Parathyroid adenoma (tissue), 2 donors: ENCODE results near the gene POLN.

ENCODE experiments used
- H2AFZ ChIP-seq: fragments of 300-600 bp; sonication (generic); one replicate; pipeline ENCODE4 v1.7.0; 2017; ENCODE audit warnings: antibody characterized with exemption, mild to moderate bottlenecking
- H3K27ac ChIP-seq: fragments of 300-600 bp; sonication (generic); one replicate; pipeline ENCODE4 v1.7.0; 2017
- H3K27me3 ChIP-seq: fragments of 300-600 bp; sonication (generic); one replicate; pipeline ENCODE4 v1.7.0; 2017; ENCODE audit warnings: low read length; ENCODE audit not compliant: control insufficient read depth, insufficient read depth
- H3K36me3 ChIP-seq: fragments of 300-600 bp; sonication (generic); one replicate; pipeline ENCODE4 v1.7.0; 2017; ENCODE audit warnings: low read length; ENCODE audit not compliant: control insufficient read depth, insufficient read depth
- H3K4me1 ChIP-seq: fragments of 300-600 bp; sonication (generic); one replicate; pipeline ENCODE4 v1.7.0; 2017; ENCODE audit warnings: control low read depth
- H3K4me2 ChIP-seq: fragments of 300-600 bp; sonication (generic); one replicate; pipeline ENCODE4 v1.7.0; 2017; ENCODE audit warnings: low read length
- H3K4me3 ChIP-seq: fragments of 300-600 bp; sonication (generic); one replicate; pipeline ENCODE4 v1.7.0; 2017; ENCODE audit warnings: low read depth, low read length
- H3K79me2 ChIP-seq: fragments of 300-600 bp; sonication (generic); one replicate; pipeline ENCODE4 v1.7.0; 2017; ENCODE audit warnings: control low read depth
- H3K9ac ChIP-seq: fragments of 300-600 bp; sonication (generic); one replicate; pipeline ENCODE4 v1.7.0; 2017; ENCODE audit warnings: mild to moderate bottlenecking
- H3K9me3 ChIP-seq: fragments of 300-600 bp; sonication (generic); one replicate; pipeline ENCODE4 v1.7.0; 2017; ENCODE audit warnings: low read length; ENCODE audit not compliant: control insufficient read depth
- CTCF ChIP-seq: fragments of 300-600 bp; sonication (generic); IDR thresholded peaks from one replicate; pipeline ENCODE4 v1.7.0; 2017; ENCODE audit warnings: antibody characterized with exemption, mild to moderate bottlenecking
- donor health status: primary hyperparathyroidism.

The POLN gene

GRCh38 chr4:2062808-2063524 is 179.0 kb downstream of the POLN start:
- Histone ChIP-seq H3K4me3 (no peak overlapping the region), H3K27ac (no peak overlapping the region), H2AFZ (no peak overlapping the region), H3K27me3 (no peaks in the 10 kb centered on the region), H3K4me2 (no peak overlapping the region), H3K9me3 (no peaks in the 10 kb centered on the region), H3K9ac (no peak overlapping the region), H3K79me2 (no peaks in the 10 kb centered on the region), H3K36me3 (no peaks in the 10 kb centered on the region), H3K4me1 (no peaks in the 10 kb centered on the region)
- TF ChIP-seq CTCF: no peak

- H3K4me3 ChIP-seq: no peak overlapping the region
- H3K27me3 ChIP-seq: no peaks in the 10 kb centered on the region
- no peak overlapping the region for H3K4me2 ChIP-seq
- H3K36me3 ChIP-seq: no peaks in the 10 kb centered on the region
- no peak overlapping the region for H3K9ac ChIP-seq
- no peaks in the 10 kb centered on the region for H3K4me1 ChIP-seq
- H3K27ac ChIP-seq: no peak overlapping the region
- no peaks in the 10 kb centered on the region for H3K79me2 ChIP-seq
- H3K9me3 ChIP-seq: no peaks in the 10 kb centered on the region
- no peak for TF ChIP-seq CTCF
- H2AFZ ChIP-seq: no peak overlapping the region
Observed at GRCh38 chr4:2062168-2062807, 179.6 kb downstream of the POLN start.

- no peaks in the 10 kb centered on the region for H3K36me3 ChIP-seq
- H3K9ac ChIP-seq: no peak overlapping the region
- TF ChIP-seq CTCF: no peak
Observed at GRCh38 chr4:2061186-2062131, 180.5 kb downstream of the POLN start.

GRCh38 chr4:2060611-2061185 is 181.2 kb downstream of the POLN start:
- H3K4me1 ChIP-seq: no peaks in the 10 kb centered on the region
- H3K36me3 ChIP-seq: no peaks in the 10 kb centered on the region
- H2AFZ ChIP-seq: no peak overlapping the region
- no peak overlapping the region for H3K4me3 ChIP-seq
- H3K9me3 ChIP-seq: no peaks in the 10 kb centered on the region
- TF ChIP-seq CTCF: no peak
- H3K4me2 ChIP-seq: no peak overlapping the region
- no peaks in the 10 kb centered on the region for H3K27me3 ChIP-seq
- no peak overlapping the region for H3K27ac ChIP-seq
- H3K79me2 ChIP-seq: no peaks in the 10 kb centered on the region
- no peak overlapping the region for H3K9ac ChIP-seq

More at GRCh38 chr4:2061186-2062131, 180.5 kb downstream of the POLN start:
- Histone ChIP-seq H3K4me3 (no peak overlapping the region), H3K4me2 (no peak overlapping the region), H3K9me3 (no peaks in the 10 kb centered on the region), H3K27ac (no peak overlapping the region), H3K27me3 (no peaks in the 10 kb centered on the region), H2AFZ (no peak overlapping the region), H3K79me2 (no peaks in the 10 kb centered on the region), H3K4me1 (no peaks in the 10 kb centered on the region)
